GM21737 (cell line): ENCODE data around the gene CHAD.
A peak's percentile ranks its signal among the peaks of the same experiment; 100 is the strongest.

Experiments used
- ATAC-seq: cut with Tn5 transposase; IDR thresholded peaks from one replicate; pipeline ENCODE4 v1.9.1; 2021; ENCODE audit warnings: mild to moderate bottlenecking, moderate library complexity; ENCODE audit not compliant: unreplicated experiment

The CHAD gene

GRCh38 chr17:50495217-50495823 lies 26.6 kb upstream of the CHAD start:
- ATAC-seq: no peak

GRCh38 chr17:50493744-50494143 lies 25.1 kb upstream of the CHAD start:
- no peak for ATAC-seq

- ATAC-seq: no peak
Observed at GRCh38 chr17:50492214-50492613, 23.5 kb upstream of the CHAD start.

- no peak for ATAC-seq
Observed at GRCh38 chr17:50491505-50491904, 22.8 kb upstream of the CHAD start.

GRCh38 chr17:50488880-50489279 lies 20.2 kb upstream of the CHAD start:
- no peak for ATAC-seq

GRCh38 chr17:50487213-50488096 lies 18.8 kb upstream of the CHAD start:
- no peak for ATAC-seq

- no peak for ATAC-seq
Observed at GRCh38 chr17:50484386-50485155, 15.9 kb upstream of the CHAD start.

GRCh38 chr17:50483266-50483665 lies 14.6 kb upstream of the CHAD start:
- no peak for ATAC-seq

GRCh38 chr17:50482516-50482915 lies 13.8 kb upstream of the CHAD start:
- ATAC-seq: no peak

- no peak for ATAC-seq
Observed at GRCh38 chr17:50482110-50482509, 13.4 kb upstream of the CHAD start.

- no peak for ATAC-seq
Observed at GRCh38 chr17:50481648-50482047, 13.0 kb upstream of the CHAD start.

GRCh38 chr17:50480854-50481490 lies 12.3 kb upstream of the CHAD start:
- ATAC-seq: no peak

- ATAC-seq: no peak
Observed at GRCh38 chr17:50480142-50480764, 11.6 kb upstream of the CHAD start.

- no peak for ATAC-seq
Observed at GRCh38 chr17:50479522-50480141, 11.0 kb upstream of the CHAD start.

- peak; percentile 85 for ATAC-seq
Observed at GRCh38 chr17:50478391-50479381, 10.0 kb upstream of the CHAD start, which contains the start of gene RSAD1. Gene RSAD1 (plus strand): TSS chr17:50478860. CDS start chr17:50478885, 25 bp downstream.

- no peak for ATAC-seq
Observed at GRCh38 chr17:50477976-50478375, 9.3 kb upstream of the CHAD start.

GRCh38 chr17:50476545-50477315 lies 8.1 kb upstream of the CHAD start:
- no peak for ATAC-seq
